ENCODE results near the gene ELAVL4. TPM values are rescaled to one million over a fixed set of nuclear protein-coding genes. Genes with fewer than 3 reads are reported as not detected.

ELAVL4 gene
- total RNA-seq = not detected in 2 replicates

DNA sequence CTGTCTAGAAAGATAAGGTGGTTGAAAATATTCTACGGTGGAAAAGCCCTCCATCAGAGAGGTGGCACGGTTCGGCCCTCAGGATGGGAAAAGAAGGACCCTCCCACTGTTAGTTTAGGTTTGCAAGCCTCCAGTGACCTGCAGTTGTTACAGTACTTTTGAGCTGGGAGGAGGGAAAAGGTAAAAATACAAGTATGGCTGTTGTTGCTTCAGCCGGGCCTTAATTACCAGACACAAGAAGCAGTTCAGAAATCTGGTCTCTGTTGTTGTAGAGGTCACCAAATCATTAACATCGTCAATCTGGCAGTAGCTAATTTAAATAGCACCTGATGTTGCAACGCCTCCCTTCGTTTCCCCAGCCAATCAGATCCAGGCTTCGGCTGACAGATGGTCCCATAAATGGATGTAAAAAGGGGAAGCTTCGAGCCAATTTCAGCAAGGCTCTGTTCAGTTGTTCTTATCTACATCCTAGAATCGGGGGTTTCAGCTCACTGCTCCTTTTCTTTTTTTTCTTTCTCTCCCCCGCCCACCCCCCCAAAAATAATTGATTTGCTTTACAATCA, at the start of gene ELAVL4:
Gene ELAVL4, plus strand, starts transcription at position 424 of the 563 bp plus-strand sequence. CDS start 270 bp downstream, outside the sequence.

Other genes starting within 250 kb of the ELAVL4 start
- not detected in 2 replicates for gene AGBL4, start 85.0 kb upstream of the ELAVL4 start, total RNA-seq